A549 (cell line): Measurements from ENCODE around the gene DPRX.

Experiments
- CTCF ChIP-seq: fragments of >200 bp; sonication (Bioruptor Twin); formaldehyde crosslinking; IDR thresholded peaks from 3 replicates; pipeline ENCODE4 v1.5.1; 2016
- ELK1 ChIP-seq: fragments of 150-350 bp; IDR thresholded peaks from 2 replicates; pipeline ENCODE4 v1.6.1; 2014; ENCODE audit warnings: low read depth, mild to moderate bottlenecking, low read length
- JUNB ChIP-seq: fragments of >200 bp; sonication (Bioruptor Twin); formaldehyde crosslinking; IDR thresholded peaks from 2 replicates; pipeline ENCODE4 v1.6.1; 2016
- MAX ChIP-seq: IDR thresholded peaks from 2 replicates; pipeline ENCODE4 v1.6.1; 2012
- MYC ChIP-seq: IDR thresholded peaks from 2 replicates; pipeline ENCODE4 v1.6.1; 2012; ENCODE audit warnings: mild to moderate bottlenecking, inconsistent platforms, low read length, improper control_type of control experiment, borderline replicate concordance
- POLR2AphosphoS2 ChIP-seq: conservative IDR thresholded peaks from 2 replicates; pipeline ENCODE4 v1.6.1; 2012; ENCODE audit warnings: low read length, improper control_type of control experiment, inconsistent platforms
- RAD21 ChIP-seq, 2 experiments: fragments of >200 bp in 1 of 2; sonication (Bioruptor Twin) in 1 of 2; formaldehyde crosslinking in 1 of 2; IDR thresholded peaks in 1 of 2; conservative IDR thresholded peaks in 1 of 2; 2 replicates in 1 of 2; 3 replicates in 1 of 2; pipeline ENCODE4 v1.6.1; 2012 to 2018; ENCODE audit warnings: inconsistent platforms in 1 of 2
- REST ChIP-seq: fragments of 200-600 bp; sonication (generic); IDR thresholded peaks from 2 replicates; pipeline ENCODE4 v1.6.1; 2016; ENCODE audit warnings: antibody characterized with exemption, mild to moderate bottlenecking, moderate library complexity
- RNF2 ChIP-seq: fragments of 200-600 bp; sonication (generic); IDR thresholded peaks from 2 replicates; pipeline ENCODE4 v1.6.1; 2016; ENCODE audit warnings: low read depth, mild to moderate bottlenecking, antibody characterized with exemption, moderate library complexity, borderline replicate concordance
- SMC3 ChIP-seq: fragments of >200 bp; sonication (Bioruptor Twin); formaldehyde crosslinking; IDR thresholded peaks from 3 replicates; pipeline ENCODE4 v1.6.1; 2018; ENCODE audit warnings: inconsistent platforms

- TF ChIP-seq JUNB, result no peak
- TF ChIP-seq CTCF, result no peak
- TF ChIP-seq SMC3, result no peak
- no peak for TF ChIP-seq RNF2
- TF ChIP-seq RAD21 (conservative IDR thresholded peaks at IDR 0.05 in 1 of 2, IDR thresholded peaks at IDR 0.05 in 1 of 2), result no peak
- TF ChIP-seq MYC, result no peak
- TF ChIP-seq REST, result no peak
- TF ChIP-seq ELK1, result no peak
- TF ChIP-seq POLR2AphosphoS2, result no peak
- no peak for TF ChIP-seq MAX
Observed at GRCh38 chr19:53644061-53644816, 12.4 kb downstream of the DPRX start.
